A673 (cell line): ENCODE data around the gene MYO19.

Experiments
- EZH2 ChIP-seq: fragments of 200-600 bp; sonication (generic); IDR thresholded peaks from 2 replicates; pipeline ENCODE4 v1.6.1; 2017; ENCODE audit warnings: borderline replicate concordance, low read depth, mild to moderate bottlenecking, mixed read lengths, antibody characterized with exemption, low read length; ENCODE audit not compliant: poor library complexity, severe bottlenecking
- TF ChIP-seq, protein P1 (sequence below): fragments of 300-800, 200-600 bp; sonication (generic); conservative IDR thresholded peaks from 2 replicates; pipeline ENCODE4 v1.5.1; 2017; ENCODE audit warnings: low read depth, mild to moderate bottlenecking, antibody characterized with exemption, low read length, moderate library complexity, mixed read lengths

DNA sequence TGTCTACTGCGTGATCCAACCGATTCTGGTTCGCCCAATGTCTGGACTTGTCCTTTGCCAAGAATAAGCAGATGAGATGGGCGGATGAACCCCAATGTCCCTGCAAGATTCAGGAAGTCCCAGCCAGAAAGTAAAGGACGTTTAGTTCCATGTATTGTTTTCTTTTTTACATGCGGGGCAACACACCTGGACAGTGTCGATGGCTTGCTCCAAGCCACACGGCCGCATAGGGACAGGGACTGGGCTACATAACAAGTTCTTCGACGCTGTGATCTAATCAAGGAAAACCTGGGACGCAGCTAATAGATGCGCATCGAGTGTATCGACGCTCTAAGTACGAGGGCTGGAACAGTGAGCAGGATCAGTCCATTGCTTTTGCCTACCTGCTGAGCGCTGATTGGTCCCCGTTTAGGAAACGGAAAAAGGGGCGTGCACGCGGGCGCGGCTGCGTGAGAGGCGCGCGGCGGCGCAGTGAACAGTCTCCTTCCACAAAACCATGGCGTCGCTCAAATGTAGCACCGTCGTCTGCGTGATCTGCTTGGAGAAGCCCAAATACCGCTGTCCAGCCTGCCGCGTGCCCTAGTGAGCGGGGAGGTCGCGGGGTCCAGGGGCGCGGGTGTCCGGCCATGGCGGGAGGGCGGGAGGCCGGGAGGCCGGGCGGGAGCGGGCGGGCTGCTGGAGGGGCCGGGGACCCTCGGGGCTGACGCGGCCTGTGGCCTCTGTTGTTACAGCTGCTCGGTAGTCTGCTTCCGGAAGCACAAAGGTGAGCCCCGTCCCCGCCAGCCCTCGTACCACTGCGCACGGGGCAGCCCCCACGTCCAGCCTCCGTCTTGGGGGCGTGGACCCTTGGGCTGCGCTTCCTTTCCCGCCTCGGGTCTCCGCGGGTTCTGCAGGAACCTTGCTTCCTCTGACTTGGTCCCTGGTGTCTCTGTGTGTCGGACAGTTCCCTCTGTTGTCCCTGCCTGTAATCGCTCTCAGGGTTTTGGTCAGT, 48.2 kb downstream of the MYO19 start, which contains the start of gene ZNHIT3:
- TF ChIP-seq, protein P1, sequence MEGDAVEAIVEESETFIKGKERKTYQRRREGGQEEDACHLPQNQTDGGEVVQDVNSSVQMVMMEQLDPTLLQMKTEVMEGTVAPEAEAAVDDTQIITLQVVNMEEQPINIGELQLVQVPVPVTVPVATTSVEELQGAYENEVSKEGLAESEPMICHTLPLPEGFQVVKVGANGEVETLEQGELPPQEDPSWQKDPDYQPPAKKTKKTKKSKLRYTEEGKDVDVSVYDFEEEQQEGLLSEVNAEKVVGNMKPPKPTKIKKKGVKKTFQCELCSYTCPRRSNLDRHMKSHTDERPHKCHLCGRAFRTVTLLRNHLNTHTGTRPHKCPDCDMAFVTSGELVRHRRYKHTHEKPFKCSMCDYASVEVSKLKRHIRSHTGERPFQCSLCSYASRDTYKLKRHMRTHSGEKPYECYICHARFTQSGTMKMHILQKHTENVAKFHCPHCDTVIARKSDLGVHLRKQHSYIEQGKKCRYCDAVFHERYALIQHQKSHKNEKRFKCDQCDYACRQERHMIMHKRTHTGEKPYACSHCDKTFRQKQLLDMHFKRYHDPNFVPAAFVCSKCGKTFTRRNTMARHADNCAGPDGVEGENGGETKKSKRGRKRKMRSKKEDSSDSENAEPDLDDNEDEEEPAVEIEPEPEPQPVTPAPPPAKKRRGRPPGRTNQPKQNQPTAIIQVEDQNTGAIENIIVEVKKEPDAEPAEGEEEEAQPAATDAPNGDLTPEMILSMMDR, result no peak
- no peak for TF ChIP-seq EZH2
